Neuronal stem cell (in vitro differentiated cells): Measurements from ENCODE around the gene OBP2A.
"Not testable (repeated sequence)": the region's sequence is repeated elsewhere in the genome, so short reads cannot be mapped to it uniquely, and the experiment has no call there.

Source experiments
- DNase-seq: peaks from one replicate; pipeline ENCODE4 v3.0.0-alpha.2; 2013; ENCODE audit warnings: low spot score
- H2AFZ ChIP-seq: one replicate; pipeline ENCODE4 v1.6.1; 2013; ENCODE audit warnings: mild to moderate bottlenecking, low read length, inconsistent platforms
- H2AK5ac ChIP-seq: 2 replicates; pipeline ENCODE4 v1.6.1; 2013; ENCODE audit warnings: low read depth, mild to moderate bottlenecking, inconsistent platforms, low read length, moderate library complexity, mixed read lengths
- H2BK120ac ChIP-seq: 2 replicates; pipeline ENCODE4 v1.6.1; 2013; ENCODE audit warnings: low read depth, mild to moderate bottlenecking, inconsistent platforms, low read length, moderate library complexity, mixed read lengths
- H2BK12ac ChIP-seq: one replicate; pipeline ENCODE4 v1.6.1; 2013; ENCODE audit warnings: low read length, inconsistent platforms
- H2BK15ac ChIP-seq: 2 replicates; pipeline ENCODE4 v1.6.1; 2013; ENCODE audit warnings: mild to moderate bottlenecking, low read length, inconsistent platforms, mixed read lengths
- H2BK5ac ChIP-seq: one replicate; pipeline ENCODE4 v1.6.1; 2013; ENCODE audit warnings: inconsistent platforms, mild to moderate bottlenecking, low read length, moderate library complexity
- H3K14ac ChIP-seq: one replicate; pipeline ENCODE4 v1.6.1; 2013; ENCODE audit warnings: low read length, inconsistent platforms
- H3K18ac ChIP-seq: 2 replicates; pipeline ENCODE4 v1.6.1; 2013; ENCODE audit warnings: low read length, inconsistent platforms
- H3K23ac ChIP-seq: 2 replicates; pipeline ENCODE4 v1.6.1; 2013; ENCODE audit warnings: low read depth, mild to moderate bottlenecking, mixed read lengths, low read length, inconsistent platforms; ENCODE audit not compliant: poor library complexity
- H3K27ac ChIP-seq: replicated peaks from 3 replicates; pipeline ENCODE4 v1.5.1; 2013; ENCODE audit warnings: low read length, inconsistent platforms
- H3K27me3 ChIP-seq, 3 experiments: 2 replicates each; pipeline ENCODE4 v1.6.1; 2013; ENCODE audit warnings: low read length in 3 of 3, mild to moderate bottlenecking in 2 of 3, inconsistent platforms in 1 of 3, low read depth in 1 of 3, mixed read lengths in 1 of 3, moderate library complexity in 1 of 3; ENCODE audit not compliant: control insufficient read depth in 3 of 3, insufficient read depth in 3 of 3
- H3K36me3 ChIP-seq, 2 donors: replicated peaks in 1 of 2; 2 replicates each; pipeline ENCODE4 v1.6.1; 2013; ENCODE audit warnings: low read length in 2 of 2; ENCODE audit not compliant: control insufficient read depth in 2 of 2, insufficient read depth in 2 of 2
- H3K4ac ChIP-seq: 2 replicates; pipeline ENCODE4 v1.6.1; 2013; ENCODE audit warnings: inconsistent platforms, mild to moderate bottlenecking, low read length, moderate library complexity
- H3K4me1 ChIP-seq, 2 donors: 1 replicate in 1 of 2; 2 replicates in 1 of 2; pipeline ENCODE4 v1.6.1; 2013; ENCODE audit warnings: low read length in 2 of 2, low read depth in 1 of 2; ENCODE audit not compliant: control insufficient read depth in 2 of 2, insufficient read depth in 1 of 2
- H3K4me2 ChIP-seq: one replicate; pipeline ENCODE4 v1.6.1; 2013; ENCODE audit warnings: mild to moderate bottlenecking, low read length, inconsistent platforms; ENCODE audit not compliant: insufficient read depth, poor library complexity, severe bottlenecking
- H3K4me3 ChIP-seq, 2 donors: 2 replicates each; pipeline ENCODE4 v1.5.1; 2013; ENCODE audit warnings: low read length in 2 of 2, mild to moderate bottlenecking in 2 of 2, inconsistent platforms in 1 of 2, moderate library complexity in 1 of 2
- H3K79me1 ChIP-seq: one replicate; pipeline ENCODE4 v1.6.1; 2013; ENCODE audit warnings: low read depth, mild to moderate bottlenecking, inconsistent platforms, low read length, moderate library complexity
- H3K9ac ChIP-seq: one replicate; pipeline ENCODE4 v1.6.1; 2013; ENCODE audit warnings: mild to moderate bottlenecking, low read depth, low read length, inconsistent platforms; ENCODE audit not compliant: poor library complexity
- H3K9me3 ChIP-seq, 2 donors: replicated peaks in 1 of 2; 2 replicates each; pipeline versions ENCODE3 to v1.6.1; 2013; ENCODE audit warnings: low read length in 2 of 2, mild to moderate bottlenecking in 2 of 2, inconsistent platforms in 1 of 2, low read depth in 1 of 2, mixed read lengths in 1 of 2, moderate library complexity in 1 of 2; ENCODE audit not compliant: control insufficient read depth in 2 of 2, insufficient read depth in 1 of 2
- H4K8ac ChIP-seq: one replicate; pipeline ENCODE4 v1.6.1; 2013; ENCODE audit warnings: low read depth, mild to moderate bottlenecking, inconsistent platforms, low read length, moderate library complexity
- H4K91ac ChIP-seq: one replicate; pipeline ENCODE4 v1.6.1; 2013; ENCODE audit warnings: low read length, low read depth, mild to moderate bottlenecking, inconsistent platforms; ENCODE audit not compliant: poor library complexity
- WGBS, 2 donors: extraction: QIAGEN DNeasy Blood & Tissue Kit; methylation state at CpG; one replicate each; pipeline ENCODE4 v1.1.7; 2013; ENCODE audit warnings: missing lambda C conversion rate in 2 of 2, mixed read lengths in 1 of 2; ENCODE audit not compliant: insufficient read length in 2 of 2, insufficient replicate concordance in 1 of 2; ENCODE audit errors: extremely low coverage in 2 of 2; 5-methylcytosine and 5-hydroxymethylcytosine counted together

Gene OBP2A

DNA sequence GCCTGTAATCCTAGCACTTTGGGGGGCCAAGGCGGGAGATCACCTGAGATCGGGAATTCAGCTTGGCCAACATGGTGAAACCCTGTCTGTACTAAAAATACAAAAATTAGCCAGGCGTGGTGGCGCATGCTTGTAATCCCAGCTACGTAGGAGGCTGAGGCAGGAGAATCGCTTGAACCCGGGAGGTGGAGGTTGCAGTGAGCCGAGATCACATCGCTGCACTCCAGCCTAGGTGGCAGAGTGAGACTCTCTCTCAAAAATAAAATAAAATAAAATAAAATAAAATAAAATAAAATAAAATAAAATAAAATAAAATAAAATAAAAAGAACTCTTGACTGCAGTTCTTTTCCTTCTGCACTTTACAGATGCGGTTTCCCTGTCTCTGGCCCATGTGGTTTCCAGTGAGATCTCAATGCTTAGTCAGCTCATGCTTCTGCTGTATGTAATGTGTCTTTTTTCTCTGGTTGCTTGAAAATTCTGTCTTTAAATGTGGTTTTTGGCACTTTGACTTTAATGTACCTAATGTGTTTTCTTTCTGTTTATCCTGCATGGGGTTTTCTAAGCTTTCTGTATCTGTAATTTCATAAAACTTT, 17.0 kb upstream of the OBP2A start:
- H3K23ac ChIP-seq, H2AFZ ChIP-seq, H3K27ac ChIP-seq, H3K9me3 ChIP-seq, H3K4ac ChIP-seq, H3K18ac ChIP-seq, H3K79me1 ChIP-seq, DNase-seq, H3K4me3 ChIP-seq, H3K36me3 ChIP-seq, H3K4me1 ChIP-seq, H3K4me2 ChIP-seq, H3K9ac ChIP-seq, H4K8ac ChIP-seq, H2BK12ac ChIP-seq, H4K91ac ChIP-seq, H3K27me3 ChIP-seq, H2BK5ac ChIP-seq, H2BK120ac ChIP-seq, H2BK15ac ChIP-seq, H2AK5ac ChIP-seq, H3K14ac ChIP-seq: not testable (repeated sequence)
- no CpG with 5 or more reads among the region's 10 CpGs for WGBS, 2 donors

DNA sequence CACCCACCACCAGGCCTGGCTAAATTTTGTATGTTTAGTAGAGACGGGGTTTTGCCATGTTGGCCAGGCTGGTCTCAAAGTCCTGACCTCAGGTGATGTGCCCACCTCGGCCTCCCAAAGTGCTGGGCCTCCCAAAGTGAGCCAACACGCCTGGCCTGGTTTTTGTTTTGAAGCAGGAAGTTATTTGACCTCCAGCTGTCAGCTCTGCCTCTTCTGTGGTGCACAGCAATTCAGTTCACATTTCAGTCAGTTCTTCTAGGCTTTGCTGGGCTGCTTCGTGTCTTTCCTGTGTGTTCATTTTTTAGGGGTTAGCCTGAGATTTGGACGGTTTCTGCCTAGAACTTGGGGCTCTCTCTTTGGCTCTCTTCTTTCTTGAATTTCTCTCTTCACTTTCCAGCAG, 15.8 kb upstream of the OBP2A start:
- Histone ChIP-seq H4K91ac (no peak overlapping the region), H3K79me1 (no peaks in the 10 kb centered on the region), H3K23ac (no peak overlapping the region), H2BK5ac (no peak overlapping the region), H3K27me3 (peaks cover 0 to 16% (median 0%) of the 10 kb centered on the region in 3 experiments), H3K18ac (no peak overlapping the region), H3K4me3 (no peak overlapping the region), H3K4me1 (peaks cover 0 to 5% of the 10 kb centered on the region in 2 donors), H2BK12ac (no peak overlapping the region), H3K4ac (no peak overlapping the region), H2AK5ac (no peak overlapping the region), H3K36me3 (no peaks in the 10 kb centered on the region), H3K4me2 (no peak overlapping the region), H2AFZ (no peak overlapping the region), H3K14ac (no peak overlapping the region), H3K9me3 (no peaks in the 10 kb centered on the region), H4K8ac (no peak overlapping the region), H2BK15ac (no peak overlapping the region), H2BK120ac (no peak overlapping the region), H3K27ac (no peak overlapping the region), H3K9ac (no peak overlapping the region)
- WGBS, 2 donors = no CpG with 5 or more reads among the region's 5 CpGs
- DNase-seq = no peak

DNA sequence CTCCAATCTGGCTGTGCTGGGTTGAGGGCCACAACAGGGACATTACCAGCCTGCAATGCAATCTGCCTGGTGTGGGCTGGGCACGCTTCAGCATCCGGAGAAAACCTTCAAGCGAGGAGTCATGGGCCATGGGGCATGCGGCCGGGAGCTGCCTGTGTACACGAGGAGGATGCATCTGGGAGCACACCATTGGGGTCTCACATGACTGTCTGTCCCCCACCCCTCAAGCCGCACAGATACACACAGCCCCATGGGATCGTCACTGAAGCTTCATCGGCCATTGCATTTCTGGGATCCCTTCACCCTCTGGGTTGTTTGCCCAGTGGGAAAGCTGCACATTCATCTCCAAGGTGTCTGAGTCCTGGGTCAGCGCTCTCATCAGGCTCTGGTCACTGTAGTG, 14.8 kb upstream of the OBP2A start:
- WGBS, 2 donors = no CpG with 5 or more reads among the region's 10 CpGs
- Histone ChIP-seq H2BK15ac (no peak overlapping the region), H3K18ac (peak overlapping the region; percentile 83), H3K9ac (peak overlapping the region; percentile 31), H3K4me3 (peak overlapping the region in 1 of 2 donors; percentile 36), H3K36me3 (no peaks in the 10 kb centered on the region), H3K27ac (no peak overlapping the region), H3K9me3 (no peaks in the 10 kb centered on the region), H2AK5ac (no peak overlapping the region), H3K4me1 (peaks cover 0 to 5% of the 10 kb centered on the region in 2 donors), H2BK12ac (no peak overlapping the region), H3K14ac (no peak overlapping the region), H2BK5ac (no peak overlapping the region), H4K91ac (no peak overlapping the region), H3K23ac (no peak overlapping the region), H3K4ac (no peak overlapping the region), H4K8ac (no peak overlapping the region), H3K4me2 (no peak overlapping the region), H2AFZ (no peak overlapping the region), H2BK120ac (no peak overlapping the region), H3K79me1 (no peaks in the 10 kb centered on the region), H3K27me3 (peaks cover 0 to 16% (median 0%) of the 10 kb centered on the region in 3 experiments)
- no peak for DNase-seq

DNA sequence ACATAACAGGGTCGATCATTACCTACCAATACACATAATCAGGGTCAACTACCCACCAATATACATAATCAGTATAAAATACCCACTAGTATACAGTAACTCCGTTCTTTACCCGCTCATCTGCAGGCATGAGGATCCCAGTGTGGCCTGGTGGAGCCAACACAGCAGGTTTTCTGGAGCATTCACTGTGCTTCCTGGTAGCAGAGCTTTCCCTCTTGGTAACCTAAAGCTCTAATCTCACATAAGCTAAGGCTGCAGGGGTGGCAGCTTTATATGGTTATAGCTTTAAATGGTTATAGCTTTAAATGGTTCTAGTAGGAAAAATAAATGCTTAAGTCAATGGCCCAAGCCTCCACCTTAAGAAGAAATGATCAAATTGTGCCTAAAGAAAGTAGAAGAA, 12.8 kb upstream of the OBP2A start:
- H3K4me2 ChIP-seq = no peak overlapping the region
- H2BK12ac ChIP-seq = no peak overlapping the region
- no peaks in the 10 kb centered on the region for H3K36me3 ChIP-seq
- H4K8ac ChIP-seq = no peak overlapping the region
- no CpG with 5 or more reads among the region's 3 CpGs for WGBS, 2 donors
- no peaks in the 10 kb centered on the region for H3K9me3 ChIP-seq
- H3K4me3 ChIP-seq = no peak overlapping the region
- no peak overlapping the region for H2AK5ac ChIP-seq
- H3K27ac ChIP-seq = no peak overlapping the region
- no peak overlapping the region for H2BK120ac ChIP-seq
- H3K79me1 ChIP-seq = no peaks in the 10 kb centered on the region
- H2BK15ac ChIP-seq = no peak overlapping the region
- H3K4ac ChIP-seq = no peak overlapping the region
- H2AFZ ChIP-seq = no peak overlapping the region
- no peak overlapping the region for H3K14ac ChIP-seq
- no peak overlapping the region for H4K91ac ChIP-seq
- DNase-seq = no peak
- no peak overlapping the region for H3K18ac ChIP-seq
- no peaks in the 10 kb centered on the region for H3K4me1 ChIP-seq
- H2BK5ac ChIP-seq = no peak overlapping the region
- H3K27me3 ChIP-seq = peaks cover 0 to 16% (median 0%) of the 10 kb centered on the region in 3 experiments
- no peak overlapping the region for H3K23ac ChIP-seq
- no peak overlapping the region for H3K9ac ChIP-seq
